ENCODE results near the gene SEPTIN7.

DNA sequence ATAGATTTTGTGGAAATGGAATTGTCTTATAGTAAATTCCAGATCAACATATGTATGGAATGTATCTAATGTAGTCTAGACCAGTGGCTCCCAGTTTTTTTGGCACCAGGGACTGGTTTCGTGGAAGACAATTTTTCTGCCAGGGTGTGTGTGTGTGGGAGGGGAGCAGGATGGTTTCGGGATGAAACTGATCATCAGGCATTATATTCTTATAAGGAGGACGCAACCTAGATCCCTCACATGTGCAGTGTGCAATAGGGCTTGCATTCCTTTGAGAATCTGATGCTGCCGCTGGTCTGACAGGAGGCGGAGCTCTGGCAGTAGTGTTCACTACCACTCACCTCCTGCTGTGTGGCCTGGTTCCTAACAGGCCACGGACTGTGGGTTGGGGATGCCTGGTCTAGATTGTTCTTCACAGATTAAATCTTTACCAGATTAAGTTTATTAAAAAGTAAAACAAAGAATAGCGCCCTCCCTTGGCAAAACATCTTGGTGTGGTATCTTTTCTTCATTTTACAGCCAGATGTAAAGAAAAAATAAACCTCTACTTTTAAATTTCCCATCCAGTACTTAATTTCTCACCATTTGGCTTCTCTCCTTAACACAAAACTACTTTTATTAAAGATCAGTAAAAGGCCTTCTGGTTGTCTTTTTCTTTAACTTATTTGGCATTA is 48.4 kb downstream of the SEPTIN7 start:
- no peak for TF ChIP-seq POLR2A (IDR thresholded peaks at IDR 0.05; ENCODE audit: low read length)
- TF ChIP-seq GATA1 (IDR thresholded peaks at IDR 0.05; ENCODE audit: low read depth, low read length), result no peak
